GM23248 (cell line): ENCODE measurements around the gene ZNF428. TPM values are rescaled to one million over a fixed set of nuclear protein-coding genes. Genes with fewer than 3 reads are reported as not detected.

ENCODE experiments used
- DNase-seq: peaks from one replicate; pipeline ENCODE4 v3.0.0-alpha.2; 2015
- H2AFZ ChIP-seq: fragments of 200-600 bp; sonication (generic); 2 replicates; pipeline ENCODE4 v1.6.1; 2016; ENCODE audit warnings: antibody characterized with exemption
- H3F3A ChIP-seq: fragments of 200-600 bp; sonication (generic); 2 replicates; pipeline ENCODE4 v1.6.1; 2016; ENCODE audit warnings: mild to moderate bottlenecking, antibody characterized with exemption, mixed run types; ENCODE audit not compliant: insufficient read depth
- H3K27ac ChIP-seq: fragments of 200-600 bp; sonication (generic); 2 replicates; pipeline ENCODE4 v1.5.1; 2016; ENCODE audit warnings: mild to moderate bottlenecking
- H3K27me3 ChIP-seq: fragments of 200-600 bp; sonication (generic); replicated peaks from 2 replicates; pipeline ENCODE4 v1.6.1; 2016; ENCODE audit warnings: mild to moderate bottlenecking; ENCODE audit not compliant: insufficient read depth
- H3K36me3 ChIP-seq: fragments of 200-600 bp; sonication (generic); 2 replicates; pipeline ENCODE4 v1.6.1; 2016; ENCODE audit warnings: low read depth, mild to moderate bottlenecking
- H3K4me1 ChIP-seq: fragments of 200-600 bp; sonication (generic); 2 replicates; pipeline ENCODE4 v1.6.1; 2016; ENCODE audit warnings: mild to moderate bottlenecking; ENCODE audit not compliant: insufficient read depth
- H3K4me2 ChIP-seq: fragments of 200-600 bp; sonication (generic); one replicate; pipeline ENCODE4 v1.6.1; 2016; ENCODE audit warnings: mild to moderate bottlenecking; ENCODE audit not compliant: unreplicated experiment
- H3K4me3 ChIP-seq: fragments of 200-600 bp; sonication (generic); 2 replicates; pipeline ENCODE4 v1.5.1; 2016; ENCODE audit warnings: mild to moderate bottlenecking
- H3K79me2 ChIP-seq: fragments of 200-600 bp; sonication (generic); 2 replicates; pipeline ENCODE4 v1.6.1; 2016; ENCODE audit warnings: mild to moderate bottlenecking; ENCODE audit not compliant: insufficient read depth
- H3K9ac ChIP-seq: fragments of 200-600 bp; sonication (generic); 2 replicates; pipeline ENCODE4 v1.6.1; 2016; ENCODE audit warnings: mild to moderate bottlenecking
- H3K9me2 ChIP-seq: fragments of 200-600 bp; sonication (generic); 2 replicates; pipeline ENCODE4 v1.6.1; 2016; ENCODE audit warnings: mixed run types, mild to moderate bottlenecking, moderate library complexity; ENCODE audit not compliant: insufficient read depth
- H3K9me3 ChIP-seq: fragments of 200-600 bp; sonication (generic); one replicate; pipeline ENCODE4 v1.6.1; 2017; ENCODE audit warnings: low read depth
- H4K20me1 ChIP-seq: fragments of 200-600 bp; sonication (generic); 2 replicates; pipeline ENCODE4 v1.6.0; 2016; ENCODE audit not compliant: insufficient read depth
- EZH2 ChIP-seq: fragments of 200-600 bp; sonication (generic); IDR thresholded peaks from 2 replicates; pipeline ENCODE4 v1.6.1; 2018; ENCODE audit warnings: antibody characterized with exemption, mild to moderate bottlenecking; ENCODE audit not compliant: insufficient read depth, poor library complexity, severe bottlenecking
- EZH2phosphoT487 ChIP-seq: fragments of 200-600 bp; sonication (generic); IDR thresholded peaks from 2 replicates; pipeline ENCODE4 v1.6.1; 2018; ENCODE audit warnings: antibody characterized with exemption, moderate library complexity, mild to moderate bottlenecking, low read depth; ENCODE audit not compliant: insufficient read depth
- WGBS, 2 experiments: methylation state at CpG; one replicate each; pipeline ENCODE4 v1.1.6; 2015 to 2017; ENCODE audit warnings: low lambda C conversion rate in 2 of 2, low coverage in 1 of 2; ENCODE audit errors: missing lambda C conversion rate in 2 of 2; 5-methylcytosine and 5-hydroxymethylcytosine counted together
- in situ Hi-C: fragments of 300-500 bp; cut with MboI; formaldehyde crosslinking; loops from 2 replicates; pipeline ENCODE4 v1.15.0; 2020
- polyA plus RNA-seq: library from polyadenylated mRNA; unstranded; fragments of >200 nt; fragmentation: Nextera tagmentation; extraction: Ambion mirVana; gene quantifications from 2 replicates; pipeline ENCODE4 v1.2.1, GENCODE V29; 2016
- total RNA-seq: library from RNA; depleted of rRNA; stranded (reverse); fragments of >200 nt; shearing (Covaris generic); gene quantifications from 2 replicates; pipeline ENCODE4 v1.2.3, GENCODE V29; 2014

ZNF428 gene
- total and polyA plus RNA-seq, 2 experiments from 2014 or later, result 29.7 to 36.0 TPM

DNA sequence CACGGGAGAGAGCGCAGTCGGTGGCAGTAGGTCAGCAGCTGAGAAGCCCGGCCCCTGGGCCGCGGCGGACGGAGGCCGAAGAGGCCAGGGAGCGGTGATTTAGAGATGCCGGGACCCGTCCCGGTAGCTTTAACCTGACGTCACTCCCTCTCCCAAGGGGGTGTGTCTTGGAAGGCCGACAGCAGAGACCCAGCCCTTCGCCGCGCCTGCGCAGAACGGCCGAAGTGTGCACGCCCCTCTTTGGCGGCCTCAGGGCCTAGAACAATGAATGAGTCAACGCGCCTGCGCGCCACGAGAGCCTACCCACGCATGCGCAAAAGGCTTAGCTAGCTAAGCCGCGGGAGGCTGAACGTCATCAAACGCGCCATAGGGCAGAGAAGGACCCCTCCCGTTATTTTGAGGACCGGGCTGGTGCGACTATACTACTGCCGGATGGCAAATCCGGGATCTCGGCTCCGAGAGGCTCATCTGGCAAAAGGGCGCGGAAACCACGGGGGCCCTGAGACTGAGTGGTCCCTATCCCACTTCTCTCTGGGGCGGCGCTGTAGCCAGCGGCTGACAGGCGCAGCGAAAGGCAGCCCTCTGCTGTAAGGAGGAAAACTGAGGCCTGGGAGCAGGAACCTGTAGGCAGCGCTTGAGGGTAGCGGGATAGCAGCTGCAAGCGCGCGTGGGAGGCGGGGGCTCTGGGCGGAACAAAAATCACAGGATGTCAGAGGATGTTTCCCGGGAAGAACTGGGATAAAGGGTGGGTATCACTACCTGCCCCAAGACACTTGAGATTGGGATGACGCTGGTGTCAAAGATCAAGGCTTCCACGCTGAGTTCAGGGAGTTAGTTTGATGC is 23.2 kb downstream of the ZNF428 start, which contains the start of the genes IRGQ and ZNF576:
IRGQ (minus strand) TSS at position 136 of the 843 bp plus-strand sequence. CDS start 796 bp downstream, outside the sequence.
ZNF576 (plus strand) TSS at position 597 of the 843 bp plus-strand sequence. CDS start 514 bp downstream, outside the sequence.
- Histone ChIP-seq H3K9ac (peak within 1 kb of the TSS; percentile 97), H3K79me2 (peaks cover 75% of the 10 kb centered on the region), H3K4me1 (peaks cover 22% of the 10 kb centered on the region), H3K27me3 (no peaks in the 10 kb centered on the region), H2AFZ (peak within 1 kb of the TSS; percentile 87), H3K9me2 (no peaks in the 10 kb centered on the region), H3K4me3 (peak within 1 kb of the TSS; percentile 96), H3K36me3 (peaks cover 4% of the 10 kb centered on the region; the same call in 1 of the 2 replicates), H3K27ac (peak within 1 kb of the TSS; percentile 98), H4K20me1 (no peaks in the 10 kb centered on the region), H3K9me3 (no peaks in the 10 kb centered on the region), H3F3A (peaks cover 4% of the 10 kb centered on the region; the same call in 1 of the 2 replicates), H3K4me2 (peak within 1 kb of the TSS; percentile 91)
- in situ Hi-C loops, result no loop called here
- TF ChIP-seq EZH2 (no peak), EZH2phosphoT487 (no peak)
- 0 to 1% methylated on average over 57 to 59 of the region's 60 CpGs for WGBS, 2 experiments
- DNase-seq, result peak; percentile 100

DNA sequence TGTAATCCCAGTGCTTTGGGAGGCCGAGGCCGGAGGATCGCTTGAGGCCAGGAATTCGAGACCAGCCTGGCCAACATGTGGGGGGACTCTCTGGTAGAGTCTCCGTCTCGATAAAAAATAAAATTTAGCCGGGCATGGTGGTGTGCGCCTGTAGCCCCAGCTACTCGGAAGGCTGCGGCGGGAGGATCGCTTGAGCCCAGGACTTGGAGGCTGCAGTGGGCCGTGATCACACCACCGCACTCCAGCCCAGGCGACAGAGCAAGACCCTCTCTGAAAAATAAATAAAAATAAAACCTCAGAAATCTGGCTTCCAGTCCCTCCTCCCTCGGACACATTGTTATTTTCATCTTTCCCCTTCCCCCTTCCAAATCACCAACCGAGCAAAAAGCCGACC is 23.8 kb downstream of the ZNF428 start:
- TF ChIP-seq EZH2phosphoT487 (no peak), EZH2 (no peak)
- H3K27me3 ChIP-seq, result no peaks in the 10 kb centered on the region
- H3K9me3 ChIP-seq, result no peaks in the 10 kb centered on the region
- DNase-seq, result no peak
- H3K4me1 ChIP-seq, result peaks cover 22% of the 10 kb centered on the region
- H4K20me1 ChIP-seq, result no peaks in the 10 kb centered on the region
- in situ Hi-C loops, result no loop called here
- peaks cover 81% of the 10 kb centered on the region for H3K79me2 ChIP-seq
- WGBS, 2 experiments, result 1% methylated on average over 18 of the region's 18 CpGs
- no peaks in the 10 kb centered on the region; the same call in 1 of the 2 replicates for H3K36me3 ChIP-seq
- peak overlapping the region; percentile 80 for H2AFZ ChIP-seq
- no peaks in the 10 kb centered on the region for H3K9me2 ChIP-seq
- peak overlapping the region; percentile 94 for H3K4me3 ChIP-seq
- H3K9ac ChIP-seq, result peak overlapping the region; percentile 86
- peak overlapping the region; percentile 85 for H3K4me2 ChIP-seq
- H3F3A ChIP-seq, result peaks cover 4% of the 10 kb centered on the region; the same call in 1 of the 2 replicates
- peak overlapping the region; percentile 79 for H3K27ac ChIP-seq

DNA sequence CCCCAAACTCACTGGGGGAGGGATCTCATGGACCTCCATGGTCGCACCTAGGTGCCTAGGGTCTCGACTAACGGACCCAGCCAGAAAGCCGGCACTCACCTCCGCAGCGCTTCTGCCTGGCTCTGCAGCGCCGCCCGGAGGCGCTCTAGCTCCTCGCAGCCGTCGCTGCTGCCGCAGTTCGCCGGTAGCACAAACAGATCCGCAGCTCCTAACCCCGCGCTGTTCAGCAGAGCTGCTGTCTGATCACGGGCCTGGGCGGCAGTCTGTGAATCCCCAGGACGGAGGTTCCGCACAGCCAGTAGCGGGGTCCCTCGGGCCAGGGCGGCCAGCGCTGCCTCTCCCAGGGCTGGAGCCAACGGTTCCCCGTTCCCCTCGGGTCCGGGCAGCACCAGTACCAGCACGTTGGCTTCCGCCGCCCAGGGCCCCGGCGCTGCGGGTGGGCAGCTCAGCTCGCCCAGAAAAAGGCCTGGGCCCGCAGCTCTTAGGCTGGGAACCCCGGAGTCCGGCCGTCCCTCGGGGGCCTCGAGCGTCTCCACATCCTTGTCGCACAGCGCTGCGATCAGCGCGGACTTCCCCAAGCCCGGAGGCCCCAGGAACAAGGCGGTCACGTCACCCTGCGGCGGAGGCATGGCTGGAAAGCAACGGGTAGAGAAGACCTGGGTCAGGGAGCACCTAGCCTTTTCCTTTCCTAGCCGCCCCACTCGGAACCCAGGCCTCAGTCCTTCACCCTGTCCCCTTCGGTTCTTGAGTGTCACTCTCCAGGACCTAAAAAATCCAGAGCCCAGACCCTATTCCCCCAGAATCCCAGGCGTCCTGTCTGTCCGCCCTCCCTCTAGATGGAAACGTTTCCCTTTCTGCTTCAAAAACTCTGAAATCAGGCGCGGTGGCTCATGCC is 24.5 kb downstream of the ZNF428 start:
- peaks cover 82% of the 10 kb centered on the region for H3K79me2 ChIP-seq
- WGBS, 2 experiments, result 3% methylated on average over 56 to 64 of the region's 64 CpGs

More for the DNA sequence above, 24.5 kb downstream of the ZNF428 start:
- Histone ChIP-seq H3K9me2 (no peaks in the 10 kb centered on the region), H3K4me1 (peaks cover 22% of the 10 kb centered on the region), H2AFZ (peak overlapping the region; percentile 80), H4K20me1 (no peaks in the 10 kb centered on the region), H3K9ac (peak overlapping the region; percentile 86), H3K9me3 (no peaks in the 10 kb centered on the region), H3F3A (peaks cover 4% of the 10 kb centered on the region; the same call in 1 of the 2 replicates), H3K4me3 (peak overlapping the region; percentile 94), H3K36me3 (no peaks in the 10 kb centered on the region; the same call in 1 of the 2 replicates), H3K27me3 (no peaks in the 10 kb centered on the region), H3K4me2 (peak overlapping the region; percentile 85), H3K27ac (peak overlapping the region; percentile 79)
- in situ Hi-C loops, result no loop called here
- TF ChIP-seq EZH2 (no peak), EZH2phosphoT487 (no peak)
- peak; percentile 85 for DNase-seq
